NCI-H524 (cell line): ENCODE measurements around the gene ZBTB37.
"Not testable (repeated sequence)": the region's sequence is repeated elsewhere in the genome, so short reads cannot be mapped to it uniquely, and the experiment has no call there.

Source experiments
- DNase-seq, 2 experiments: peaks; one replicate each; lab custom pipeline; 2025; lab: John Stamatoyannopoulos, UW

The ZBTB37 gene

DNA sequence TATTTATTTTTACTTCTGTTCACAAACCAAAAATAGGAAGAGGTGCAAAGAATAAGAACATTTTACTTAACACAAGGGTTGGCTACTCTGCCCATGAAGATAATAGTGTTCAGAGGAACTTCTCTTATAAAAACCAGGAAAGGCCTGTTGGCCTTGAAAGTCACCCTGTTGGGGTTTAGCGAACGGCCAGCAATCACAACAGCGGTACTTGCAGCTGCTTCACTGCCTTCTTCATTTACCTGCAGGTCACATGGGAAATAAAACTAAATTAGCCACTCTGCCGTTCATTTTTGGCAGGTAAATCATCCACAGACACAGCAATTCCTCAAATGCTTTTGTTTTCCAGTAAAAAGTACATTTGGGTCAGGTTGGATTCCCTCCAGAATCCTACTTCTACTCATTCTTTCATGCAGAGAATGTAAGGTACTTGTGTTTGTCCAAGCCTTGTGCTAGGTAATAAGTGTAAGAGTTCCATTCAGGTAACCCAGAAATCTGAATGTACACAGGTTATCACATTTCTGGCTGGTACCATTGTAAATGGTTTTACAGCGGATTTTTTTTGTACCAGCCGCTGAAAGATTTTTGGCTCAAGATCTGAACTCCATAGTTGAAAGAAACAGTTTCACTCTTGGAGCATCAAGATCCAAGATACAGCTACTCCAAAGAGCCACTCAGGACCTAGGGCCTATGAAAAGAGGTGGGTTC lies 35.8 kb downstream of the ZBTB37 start:
- DNase-seq: no peak

DNA sequence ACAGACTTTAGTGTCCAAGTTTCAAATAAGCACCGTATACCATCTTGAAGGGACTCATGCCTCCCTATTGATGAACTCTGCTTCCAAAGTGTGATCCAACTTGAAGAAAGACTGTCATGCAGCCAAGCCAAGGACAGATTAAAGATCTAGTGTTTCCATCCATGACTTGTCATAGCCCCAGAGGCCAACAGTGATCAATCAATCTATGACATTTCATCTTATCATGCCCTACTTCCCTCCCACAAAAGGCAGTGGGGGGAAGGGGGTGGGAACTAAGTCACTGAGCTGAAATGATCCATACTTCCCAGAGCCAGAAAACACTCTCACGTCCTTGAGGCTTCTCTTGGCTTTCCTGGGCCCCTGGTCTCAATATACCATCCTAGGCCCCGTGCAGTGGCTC lies 44.9 kb downstream of the ZBTB37 start:
- no peak for DNase-seq

DNA sequence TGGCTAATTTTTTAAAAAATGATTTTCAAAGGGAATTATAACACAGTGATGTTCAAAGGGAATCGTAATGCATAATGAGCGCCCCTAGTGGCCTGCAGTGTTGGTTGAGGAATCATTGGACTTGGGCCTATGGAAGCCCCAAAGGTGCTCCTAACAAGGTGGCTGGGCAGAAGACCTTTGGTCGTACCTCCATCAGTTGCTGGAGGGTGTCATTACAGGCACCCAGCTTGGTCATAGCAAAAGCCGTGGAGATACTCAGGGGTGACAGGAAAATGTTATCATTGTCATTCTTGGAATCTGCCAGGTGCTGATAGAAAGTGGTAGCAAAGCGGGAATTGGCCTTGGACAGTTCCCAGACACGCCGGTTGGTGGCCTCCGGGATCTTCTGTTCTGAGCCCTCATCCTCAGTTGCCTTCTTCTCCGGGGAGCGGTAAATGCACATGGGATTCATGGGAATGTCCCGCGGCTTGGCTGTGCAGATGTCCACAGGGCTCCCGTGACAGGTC lies 46.2 kb downstream of the ZBTB37 start:
- peak in 1 of 2 experiments; percentile 32 for DNase-seq

DNA sequence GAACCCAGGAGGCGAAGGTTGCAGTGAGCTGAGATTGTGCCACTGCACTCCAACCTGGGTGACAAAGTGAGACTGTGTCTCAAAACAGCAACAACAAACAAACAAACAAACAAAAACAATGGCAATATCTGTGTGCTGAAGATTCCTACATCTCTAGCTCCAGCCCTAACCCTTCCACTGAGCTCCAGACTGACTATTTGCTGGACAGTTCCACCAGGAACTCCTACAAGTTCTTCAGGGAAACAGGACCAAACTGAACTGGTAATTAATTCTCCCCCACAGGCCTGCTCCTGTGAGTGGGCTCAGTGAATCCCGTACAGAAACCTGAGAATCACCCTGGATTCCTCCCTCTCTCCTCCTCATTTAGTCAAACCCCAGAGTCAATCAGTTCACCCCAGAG lies 47.4 kb downstream of the ZBTB37 start:
- DNase-seq: no peak

DNA sequence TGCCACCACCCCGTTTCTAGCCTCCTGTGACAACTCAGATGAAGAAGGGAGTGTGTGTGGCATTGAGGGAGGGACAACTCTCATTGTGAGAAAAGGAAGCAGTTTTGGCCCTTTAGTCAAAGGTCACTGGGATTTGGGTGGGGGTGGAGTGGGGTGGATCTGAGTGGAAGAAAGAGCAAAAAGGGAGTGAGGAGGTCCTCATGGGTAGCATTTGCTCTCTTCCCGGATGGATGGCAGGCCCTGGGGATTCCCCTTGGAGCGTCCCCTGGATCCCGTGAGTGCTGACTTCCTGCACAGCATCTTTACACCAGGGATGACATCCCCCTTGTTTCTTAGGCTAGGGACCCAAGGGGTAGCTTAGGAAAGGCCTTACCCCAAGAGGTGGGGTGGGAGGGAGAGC lies 48.5 kb downstream of the ZBTB37 start:
- no peak for DNase-seq

DNA sequence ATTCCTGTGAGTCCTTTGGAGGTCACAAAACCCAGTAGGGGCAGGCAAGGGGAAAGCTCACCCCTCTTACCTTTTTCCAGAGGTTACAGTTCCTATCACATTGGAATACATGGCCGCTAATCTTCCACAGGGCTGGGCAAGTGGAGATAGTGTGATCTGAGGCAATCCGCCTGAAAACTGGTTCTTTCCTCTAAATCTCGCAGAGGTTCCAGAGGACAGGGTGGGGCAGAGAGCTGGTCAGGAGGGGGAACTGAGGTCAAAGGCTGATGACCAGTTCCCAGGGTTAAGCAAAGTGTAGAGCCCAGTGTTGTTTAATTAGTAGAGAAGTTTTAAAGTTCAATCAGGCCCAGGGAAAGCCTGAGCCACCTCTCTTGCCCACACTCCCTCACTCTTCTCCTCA lies 49.0 kb downstream of the ZBTB37 start, which contains the start of gene SERPINC1:
SERPINC1 (minus strand) TSS at position 179 of the 400 bp plus-strand sequence; CDS start at position 111, 68 bp downstream.
- DNase-seq: no peak

DNA sequence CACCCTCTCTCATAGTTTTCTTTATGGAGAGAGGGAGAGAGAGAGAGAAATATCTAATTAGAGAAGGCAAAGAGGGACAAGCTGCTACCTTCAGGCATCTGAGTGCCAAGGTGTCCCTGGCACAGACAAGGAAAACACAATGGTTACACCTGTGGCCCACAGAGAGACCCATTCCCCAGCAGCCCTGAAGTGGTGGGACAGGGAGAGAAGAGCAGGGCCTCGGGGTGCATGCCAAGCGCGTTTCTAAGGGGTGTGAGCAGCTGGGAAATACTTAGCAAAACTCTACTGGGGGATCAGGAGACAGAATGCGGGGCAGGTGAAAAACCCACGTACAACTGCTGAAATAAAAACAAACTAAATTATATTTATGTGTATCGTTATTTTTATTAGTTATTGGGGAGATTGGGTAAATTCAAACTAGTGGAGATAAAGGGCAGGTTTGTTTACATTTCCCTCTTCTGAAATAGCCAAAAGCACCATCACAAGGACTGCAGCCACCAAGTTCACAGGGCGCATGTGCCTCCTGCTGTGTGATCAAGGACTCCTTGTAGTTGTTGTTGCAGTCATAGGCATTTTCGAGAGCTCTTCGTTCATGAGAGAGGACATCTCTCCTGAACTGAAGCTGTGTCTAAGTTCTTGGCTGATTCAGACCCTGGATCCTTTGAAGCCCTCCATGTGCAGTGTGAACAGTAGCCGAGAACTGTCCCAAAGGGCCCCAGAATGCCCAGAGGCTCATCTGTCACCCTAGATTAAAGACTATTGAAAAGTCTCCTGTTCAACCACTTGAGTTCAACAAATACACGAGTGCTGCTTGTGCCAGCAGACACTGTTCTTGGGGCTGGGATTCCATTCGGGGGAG lies 49.7 kb downstream of the ZBTB37 start:
- DNase-seq: no peak

DNA sequence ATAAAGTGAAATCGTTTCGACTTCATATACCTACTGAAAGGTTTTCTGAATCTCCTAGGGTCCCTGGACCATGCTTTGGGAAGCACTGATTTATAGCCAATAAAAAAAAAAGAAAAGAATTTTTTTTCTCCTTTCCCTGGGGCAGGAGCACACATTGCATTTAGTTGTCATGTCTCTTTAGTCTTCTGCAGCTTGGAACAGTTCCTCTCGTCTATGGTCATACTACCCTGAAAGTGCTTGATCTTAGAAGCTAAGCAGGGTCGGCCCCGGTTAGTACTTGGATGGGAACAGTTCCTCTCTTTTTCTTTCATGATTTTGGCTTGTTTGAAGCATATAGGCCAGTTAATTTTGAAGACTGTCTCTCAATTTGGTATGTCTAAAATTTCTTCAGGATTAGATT lies 52.7 kb downstream of the ZBTB37 start:
- DNase-seq: no peak

DNA sequence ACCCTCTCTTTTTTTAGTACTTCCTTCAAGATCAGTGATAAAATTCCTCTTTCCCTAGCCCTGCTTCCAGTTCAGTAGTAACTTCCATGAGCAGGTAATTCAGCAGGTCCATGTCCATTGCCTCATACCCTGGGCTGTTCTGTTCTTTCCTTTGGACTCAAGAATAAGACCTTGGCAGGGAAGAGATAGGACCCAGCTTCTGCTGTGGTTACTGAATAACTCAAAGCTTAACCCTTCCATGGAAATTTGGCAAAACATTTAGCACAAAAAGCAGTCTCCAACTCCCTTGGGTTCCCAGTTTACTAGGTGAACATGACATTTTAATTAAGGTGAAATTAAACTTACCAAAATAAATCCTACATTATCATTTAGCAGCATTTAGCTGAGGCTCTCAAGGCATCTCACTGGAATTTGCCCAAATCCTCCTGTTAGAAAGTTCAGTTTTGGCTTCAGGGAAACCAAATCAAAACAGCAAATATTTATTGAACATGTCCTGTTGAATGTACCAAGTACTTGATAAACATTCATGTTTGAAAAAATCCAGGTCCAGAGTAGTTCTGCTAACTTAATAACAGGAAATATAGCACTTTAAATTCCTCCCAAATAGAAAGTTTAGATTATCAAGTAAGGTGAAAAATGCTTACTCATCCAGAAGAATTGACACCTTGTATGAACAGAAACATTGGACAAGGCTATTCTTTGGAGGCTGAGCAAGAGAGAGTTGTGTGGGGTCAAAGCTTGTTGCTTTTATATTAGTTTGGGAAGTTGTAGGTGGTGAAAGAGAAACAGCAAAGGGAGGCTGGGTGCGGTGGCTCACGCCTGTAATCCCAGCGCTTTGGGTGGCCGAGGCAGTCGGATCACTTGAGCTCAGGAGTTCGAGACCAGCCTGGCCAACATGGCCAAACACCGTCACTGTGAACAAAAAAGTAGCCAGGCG lies 57.4 kb downstream of the ZBTB37 start:
- DNase-seq: no peak

DNA sequence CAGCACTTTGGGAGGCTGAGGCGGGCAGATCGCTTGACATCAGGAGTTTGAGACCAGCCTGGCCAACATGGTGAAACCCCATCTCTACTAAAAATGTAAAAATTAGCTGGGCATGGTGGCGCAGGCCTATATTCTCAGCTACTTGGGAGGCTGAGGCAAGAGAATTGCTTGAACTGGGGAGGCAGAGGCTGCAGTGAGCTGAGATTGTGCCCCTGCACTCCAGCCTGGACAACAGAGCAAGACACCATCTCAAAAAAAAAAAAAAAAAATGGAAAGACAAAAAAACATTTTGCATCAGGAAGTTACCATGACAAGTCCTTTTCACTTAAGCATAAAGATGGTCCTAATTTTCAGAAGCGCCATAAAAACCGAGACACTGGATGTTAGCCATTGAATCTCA lies 62.4 kb downstream of the ZBTB37 start:
- not testable (repeated sequence) for DNase-seq

DNA sequence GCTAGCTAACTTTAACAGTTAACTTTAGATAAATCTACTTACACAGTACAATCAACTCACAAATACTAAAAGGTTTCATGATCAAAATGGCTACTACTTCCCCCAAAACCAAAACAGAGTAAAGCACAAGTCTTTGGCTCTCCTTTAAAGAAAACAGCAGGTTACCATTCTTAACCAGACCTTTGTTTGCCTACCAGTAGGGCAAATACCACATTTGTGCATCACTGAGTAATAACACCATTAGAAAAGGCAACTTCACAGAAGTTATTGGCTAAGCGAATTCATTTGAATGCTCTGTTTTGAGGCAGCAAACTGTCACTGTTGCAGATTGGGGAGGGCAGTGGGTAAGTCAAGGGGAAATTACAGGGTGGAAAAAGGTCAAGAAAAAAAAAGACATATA lies 66.3 kb downstream of the ZBTB37 start:
- DNase-seq: no peak

DNA sequence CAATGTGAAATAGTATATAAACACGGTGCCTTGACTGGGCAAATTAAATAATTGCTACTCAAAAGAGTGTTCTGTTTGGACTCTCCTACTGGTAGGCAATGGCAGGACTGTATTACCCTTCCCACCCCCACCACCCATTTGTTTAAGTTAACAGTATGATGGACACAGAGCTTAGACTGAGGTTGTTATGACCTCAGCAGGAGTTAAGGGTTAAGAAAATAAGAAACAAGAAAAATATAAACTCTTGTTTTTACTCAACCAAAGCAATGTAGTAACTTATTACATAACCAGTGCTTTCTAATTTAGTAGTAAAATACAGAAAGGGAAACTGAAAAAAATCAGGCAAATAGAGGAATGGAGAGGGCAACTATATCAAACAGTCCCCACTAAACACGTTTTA lies 68.9 kb downstream of the ZBTB37 start:
- no peak for DNase-seq

DNA sequence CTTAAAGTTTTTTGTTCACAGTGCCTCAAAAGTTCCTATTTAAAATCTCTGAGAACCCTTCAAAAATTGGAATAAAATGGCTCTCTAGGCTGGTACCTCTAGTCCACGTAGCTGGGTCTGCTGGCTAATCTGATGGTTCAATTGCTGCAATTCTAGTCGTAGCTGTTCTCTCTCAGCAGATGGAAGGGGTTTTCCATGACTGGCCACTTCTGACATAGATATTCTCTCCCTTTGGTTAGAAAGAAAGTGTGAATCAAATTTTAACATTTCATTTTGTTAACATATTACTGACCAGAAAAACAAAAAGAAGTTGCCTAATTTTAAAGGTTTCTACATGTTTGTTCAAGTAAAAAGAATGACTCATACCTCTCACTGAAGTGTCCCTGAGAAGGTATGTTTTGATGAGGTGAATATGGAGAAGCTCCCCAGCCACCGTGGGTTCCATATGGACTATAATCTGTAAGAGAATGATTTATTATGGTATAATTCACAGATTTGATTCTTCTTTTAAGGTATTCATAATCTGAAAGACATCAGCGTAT lies 78.3 kb downstream of the ZBTB37 start:
- no peak for DNase-seq

DNA sequence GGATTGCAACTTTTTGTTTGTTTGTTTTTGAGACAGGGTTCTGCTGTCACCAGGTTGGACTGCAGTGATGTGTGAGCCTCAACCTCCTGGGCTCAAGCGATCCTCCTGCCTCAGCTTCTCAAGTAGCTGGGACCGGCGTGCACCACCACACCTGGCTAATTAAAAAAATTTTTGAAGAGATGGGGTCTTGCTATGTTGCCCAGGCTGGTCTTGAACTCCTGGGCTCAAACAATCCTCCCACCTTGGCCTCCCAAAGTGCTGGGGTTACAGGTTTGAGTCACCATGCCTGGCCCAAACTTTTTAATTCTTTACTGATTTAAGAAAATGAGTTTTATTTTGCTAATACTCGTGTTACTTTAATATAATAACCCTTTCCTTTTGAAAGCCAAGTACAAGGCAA lies 80.4 kb downstream of the ZBTB37 start:
- no peak for DNase-seq
